DOHH2 (cell line): ENCODE measurements around the gene CFAP77.

Source experiments
- CTCF ChIP-seq: fragments of 200-600 bp; sonication (generic); IDR thresholded peaks from one replicate; pipeline ENCODE4 v1.5.1; 2014; ENCODE audit warnings: antibody characterized with exemption, mild to moderate bottlenecking, low read depth, low read length; ENCODE audit not compliant: poor library complexity, severe bottlenecking
- EZH2phosphoT487 ChIP-seq: fragments of 200-600 bp; sonication (generic); IDR thresholded peaks from 2 replicates; pipeline ENCODE4 v1.6.1; 2017; ENCODE audit warnings: borderline replicate concordance, mild to moderate bottlenecking, antibody characterized with exemption, low read length, moderate library complexity, mixed read lengths

- TF ChIP-seq CTCF (no peak), EZH2phosphoT487 (no peak)
These were observed 195.4 kb downstream of the CFAP77 start for GRCh38 chr9:132605387-132605786.
